ENCODE data around the gene TDRD10. TPM values are rescaled to one million over a fixed set of nuclear protein-coding genes. Genes with fewer than 3 reads are reported as not detected.

The TDRD10 gene
- total and polyA plus RNA-seq, 2 donors (not counting 1 experiment from before 2014, with no cell fraction given): 0.06 TPM; not detected in 1

- H3K4me1 Mint-ChIP-seq: peaks cover 15% of the 10 kb centered on the region
- Histone ChIP-seq H4K20me1 (ENCODE audit: control insufficient read depth, insufficient read depth, low read length, poor library complexity, severe bottlenecking) (no peaks in the 10 kb centered on the region), H2AFZ (ENCODE audit: insufficient read depth, low read depth, low read length, poor library complexity, severe bottlenecking) (no peak overlapping the region), H3K36me3 (replicated peaks in 1 of 2; ENCODE audit: control extremely low read depth in 1 of 2, control insufficient read depth in 1 of 2, extremely low read depth in 1 of 2, insufficient read depth in 2 of 2, low read length in 1 of 2) (no peaks in the 10 kb centered on the region), H3K9me3 (ENCODE audit: control extremely low read depth in 1 of 3, control insufficient read depth in 2 of 3, insufficient read depth in 1 of 3, low read length in 2 of 3) (no peaks in the 10 kb centered on the region), H3K9ac (ENCODE audit: low read length) (no peak overlapping the region), H3K4me3 (ENCODE audit: control extremely low read depth in 1 of 5, extremely low read depth in 1 of 5, insufficient read depth in 1 of 5, low read depth in 2 of 5, low read length in 4 of 5) (no peak overlapping the region), H3K27ac (ENCODE audit: low read length in 2 of 2) (no peak overlapping the region), H3K27me3 (replicated peaks in 1 of 4; ENCODE audit: control extremely low read depth in 1 of 4, control insufficient read depth in 3 of 4, insufficient read depth in 4 of 4, low read length in 3 of 4) (no peaks in the 10 kb centered on the region), H3K4me1 (ENCODE audit: control insufficient read depth in 2 of 2, insufficient read depth in 2 of 2, low read length in 2 of 2) (peaks cover 0 to 12% of the 10 kb centered on the region in 2 donors), H3K79me2 (ENCODE audit: control insufficient read depth, insufficient read depth, low read length) (no peaks in the 10 kb centered on the region), H3K4me2 (replicated peaks; ENCODE audit: low read depth, low read length, poor library complexity, severe bottlenecking) (no peak overlapping the region)
- no peak overlapping the region for H3K27ac Mint-ChIP-seq
- intact Hi-C loops (cut with micrococcal nuclease): no loop called here
- H3K4me3 Mint-ChIP-seq: no peak overlapping the region
- 97% methylated on average over 7 of the region's 10 CpGs for WGBS (ENCODE audit: insufficient coverage)
- no peak for DNase-seq
- TF ChIP-seq EZH2 (IDR thresholded peaks at IDR 0.05; ENCODE audit: borderline replicate concordance, insufficient read depth, low read depth, low read length, poor library complexity, severe bottlenecking) (no peak), CTCF (IDR thresholded peaks at IDR 0.05) (no peak)
- no peaks in the 10 kb centered on the region for H3K9me3 Mint-ChIP-seq (ENCODE audit: insufficient read depth)
- no peak for ATAC-seq (ENCODE audit: low read depth)
- H3K27me3 Mint-ChIP-seq: no peaks in the 10 kb centered on the region
- CTCF ChIA-PET: interaction anchor here (1.1 kb wide), 1 partner anchor 77 kb away, joined by 3 read pairs; no protein-coding TSS in a partner anchor
- POLR2A ChIA-PET: no interaction called here
Measured at GRCh38 chr1:154469844-154470560, 32.0 kb upstream of the TDRD10 start.

- CTCF ChIA-PET: no interaction called here
- Histone ChIP-seq H4K20me1 (ENCODE audit: control insufficient read depth, insufficient read depth, low read length, poor library complexity, severe bottlenecking) (no peaks in the 10 kb centered on the region), H3K27me3 (replicated peaks in 1 of 4; ENCODE audit: control extremely low read depth in 1 of 4, control insufficient read depth in 3 of 4, insufficient read depth in 4 of 4, low read length in 3 of 4) (no peaks in the 10 kb centered on the region), H3K36me3 (replicated peaks in 1 of 2; ENCODE audit: control extremely low read depth in 1 of 2, control insufficient read depth in 1 of 2, extremely low read depth in 1 of 2, insufficient read depth in 2 of 2, low read length in 1 of 2) (no peaks in the 10 kb centered on the region), H3K4me3 (ENCODE audit: control extremely low read depth in 1 of 5, extremely low read depth in 1 of 5, insufficient read depth in 1 of 5, low read depth in 2 of 5, low read length in 4 of 5) (no peak overlapping the region), H3K79me2 (ENCODE audit: control insufficient read depth, insufficient read depth, low read length) (no peaks in the 10 kb centered on the region), H3K27ac (ENCODE audit: low read length in 2 of 2) (no peak overlapping the region), H2AFZ (ENCODE audit: insufficient read depth, low read depth, low read length, poor library complexity, severe bottlenecking) (no peak overlapping the region), H3K9ac (ENCODE audit: low read length) (no peak overlapping the region), H3K4me2 (replicated peaks; ENCODE audit: low read depth, low read length, poor library complexity, severe bottlenecking) (no peak overlapping the region), H3K4me1 (ENCODE audit: control insufficient read depth in 2 of 2, insufficient read depth in 2 of 2, low read length in 2 of 2) (peaks cover 0 to 7% of the 10 kb centered on the region in 2 donors), H3K9me3 (ENCODE audit: control extremely low read depth in 1 of 3, control insufficient read depth in 2 of 3, insufficient read depth in 1 of 3, low read length in 2 of 3) (no peaks in the 10 kb centered on the region)
- POLR2A ChIA-PET: no interaction called here
- H3K4me3 Mint-ChIP-seq: no peak overlapping the region
- DNase-seq (no peak), ATAC-seq (ENCODE audit: low read depth) (no peak)
- H3K27ac Mint-ChIP-seq: no peak overlapping the region
- intact Hi-C loops (cut with micrococcal nuclease): no loop called here
- WGBS (ENCODE audit: insufficient coverage): no CpG with 5 or more reads among the region's 2 CpGs
- H3K4me1 Mint-ChIP-seq: peaks cover 10% of the 10 kb centered on the region
- no peaks in the 10 kb centered on the region for H3K9me3 Mint-ChIP-seq (ENCODE audit: insufficient read depth)
- TF ChIP-seq EZH2 (IDR thresholded peaks at IDR 0.05; ENCODE audit: borderline replicate concordance, insufficient read depth, low read depth, low read length, poor library complexity, severe bottlenecking) (no peak), CTCF (IDR thresholded peaks at IDR 0.05) (no peak)
- no peaks in the 10 kb centered on the region for H3K27me3 Mint-ChIP-seq
Measured at GRCh38 chr1:154471304-154471703, 30.7 kb upstream of the TDRD10 start.

Measured in B cell (primary cell).